COLO668 (cell line): ENCODE results near the gene ETV7.
A peak's percentile ranks its signal among the peaks of the same experiment; 100 is the strongest.

Experiments
- DNase-seq: peaks from one replicate; lab custom pipeline; 2025; ENCODE audit not compliant: unreplicated experiment; lab: John Stamatoyannopoulos, UW

The ETV7 gene

GRCh38 chr6:36384095-36384494 is 3.4 kb downstream of the ETV7 start:
- DNase-seq, result no peak

DNA sequence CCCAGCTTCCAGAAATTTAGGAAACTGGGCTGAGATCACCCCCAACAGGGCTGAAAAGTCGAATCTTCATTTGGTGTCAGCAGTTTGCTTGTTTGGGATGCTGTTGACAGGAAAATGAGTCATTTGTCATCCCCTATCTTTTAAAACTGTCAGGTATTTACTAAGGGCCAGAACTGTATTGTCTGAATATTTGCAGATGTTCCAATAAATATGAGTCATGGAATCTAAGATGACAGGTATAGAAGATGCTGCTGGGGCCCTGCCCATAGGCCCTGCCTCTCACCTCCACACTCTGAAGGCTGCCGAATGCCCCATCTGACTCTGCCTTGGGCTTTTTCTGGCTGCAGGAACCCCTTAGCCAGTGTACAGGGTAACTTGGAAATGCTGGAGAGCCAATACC is 3.9 kb downstream of the ETV7 start:
- peak; percentile 13 for DNase-seq

- DNase-seq, result no peak
These were observed 4.5 kb downstream of the ETV7 start for GRCh38 chr6:36382976-36383375.

DNA sequence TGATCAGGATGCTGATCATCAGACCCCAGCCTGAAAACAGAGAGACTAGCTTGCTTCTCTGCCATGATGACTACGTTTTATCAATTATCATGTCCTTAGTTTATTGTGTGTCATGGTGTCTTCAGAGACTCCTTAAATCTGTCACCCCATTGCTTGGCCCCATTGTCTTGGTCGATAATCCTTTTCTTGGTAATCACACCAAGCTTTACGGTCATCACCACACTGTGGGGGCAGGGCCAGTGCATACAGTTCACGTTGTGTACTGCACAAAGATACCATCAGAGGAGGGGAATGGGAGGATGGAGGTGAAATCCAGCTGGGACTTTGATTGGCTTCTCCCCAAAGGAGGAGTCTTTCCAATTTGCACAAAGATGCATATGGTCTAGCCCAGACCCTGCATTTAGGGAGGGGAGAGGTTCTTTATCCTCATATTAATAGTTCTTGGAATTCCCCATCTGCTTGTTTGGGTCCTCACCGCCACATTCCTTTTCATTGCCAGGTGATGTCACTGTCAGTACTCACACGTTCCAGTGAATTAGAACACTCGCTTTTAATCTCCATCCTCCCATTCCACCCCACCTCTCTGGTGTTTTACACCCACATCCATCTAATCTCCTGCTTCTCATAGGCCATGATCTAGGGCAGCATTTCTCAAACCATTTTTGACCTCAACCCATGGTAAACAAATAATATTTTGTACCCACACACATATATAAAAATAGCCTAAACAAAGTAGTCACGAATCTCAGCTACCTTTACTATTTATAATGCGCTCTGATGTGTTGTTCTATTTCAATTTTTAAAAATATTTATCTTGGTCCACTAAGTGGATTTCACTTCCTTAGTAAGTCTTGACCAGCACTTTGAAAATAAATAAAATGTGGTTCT is 5.7 kb downstream of the ETV7 start:
- no peak for DNase-seq

DNA sequence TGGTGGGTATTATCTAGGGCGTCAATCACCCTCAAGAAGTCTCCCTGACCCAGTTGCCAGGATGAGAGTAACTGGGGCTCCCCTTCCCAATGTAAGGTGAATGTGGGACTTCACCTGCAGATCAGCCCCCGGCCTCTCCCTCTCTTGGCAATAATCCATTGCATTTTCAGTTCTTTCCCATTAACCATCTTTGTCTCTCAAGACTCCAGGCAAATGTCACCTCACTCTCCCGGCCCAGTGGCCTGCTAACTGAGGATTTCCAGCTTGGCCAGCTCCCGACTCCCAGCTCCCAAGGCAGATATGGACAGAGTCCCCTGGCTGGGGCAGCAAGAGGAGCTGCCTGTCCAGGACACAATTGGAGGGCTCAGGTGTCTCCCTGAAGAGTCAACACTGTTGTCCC is 7.3 kb downstream of the ETV7 start:
- no peak for DNase-seq

- no peak for DNase-seq
These were observed 8.5 kb downstream of the ETV7 start for GRCh38 chr6:36378936-36379335.

DNA sequence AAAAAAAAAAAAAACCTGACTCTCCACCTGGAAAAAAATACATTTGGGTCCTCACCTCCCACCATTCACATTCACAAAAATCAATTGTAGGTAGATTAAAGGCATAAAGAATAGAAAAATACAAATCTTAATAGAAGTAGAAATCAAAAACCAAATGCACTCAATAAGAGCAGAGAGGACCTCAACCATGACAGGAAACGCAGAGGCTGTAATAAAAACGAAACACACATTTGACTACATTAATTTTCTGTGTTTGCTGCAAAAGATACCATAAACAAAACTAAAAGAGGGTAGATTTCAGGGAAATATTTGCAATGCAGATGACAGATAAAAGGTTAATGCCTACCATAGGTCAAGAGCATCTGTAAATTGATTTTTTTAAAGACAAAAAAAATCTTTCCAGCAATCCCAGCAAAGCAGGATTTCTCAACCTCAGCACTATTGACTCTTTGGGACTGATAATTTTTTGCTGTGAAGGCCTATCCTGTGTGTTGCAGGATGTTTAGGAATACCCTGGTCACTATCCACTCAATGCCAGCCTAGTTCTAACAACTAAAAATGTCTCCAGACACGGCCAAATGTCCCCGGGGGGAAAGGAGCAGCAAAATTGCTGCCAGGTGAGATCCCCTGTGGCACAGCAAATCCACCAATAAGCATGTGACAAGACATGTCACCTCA is 9.1 kb downstream of the ETV7 start:
- DNase-seq, result no peak

- no peak for DNase-seq
These were observed 9.9 kb downstream of the ETV7 start for GRCh38 chr6:36377594-36377993.

DNA sequence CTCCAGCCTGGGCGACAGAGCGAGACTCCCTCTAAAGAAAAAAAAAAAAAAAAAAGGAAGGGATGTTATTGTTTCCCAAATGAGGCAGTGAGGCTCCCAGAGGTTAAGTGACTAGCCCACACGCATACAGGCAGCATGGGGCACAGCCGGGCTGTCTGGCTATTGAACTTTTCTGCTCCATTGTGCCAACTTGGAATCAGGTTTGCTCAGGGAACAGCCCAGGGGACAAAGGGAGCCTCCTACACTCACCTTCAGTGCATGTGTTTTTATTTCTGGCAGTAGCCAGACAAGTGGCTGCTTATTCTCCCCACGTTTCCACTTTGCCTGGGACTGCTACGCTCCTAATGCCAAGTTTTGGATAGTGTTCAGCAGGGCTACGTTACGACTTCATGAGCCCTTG is 10.7 kb downstream of the ETV7 start:
- DNase-seq, result no peak

- no peak for DNase-seq
These were observed 11.3 kb downstream of the ETV7 start for GRCh38 chr6:36376183-36376582.

GRCh38 chr6:36375644-36376155 is 11.8 kb downstream of the ETV7 start:
- DNase-seq, result no peak

GRCh38 chr6:36374972-36375371 is 12.5 kb downstream of the ETV7 start:
- DNase-seq, result no peak

DNA sequence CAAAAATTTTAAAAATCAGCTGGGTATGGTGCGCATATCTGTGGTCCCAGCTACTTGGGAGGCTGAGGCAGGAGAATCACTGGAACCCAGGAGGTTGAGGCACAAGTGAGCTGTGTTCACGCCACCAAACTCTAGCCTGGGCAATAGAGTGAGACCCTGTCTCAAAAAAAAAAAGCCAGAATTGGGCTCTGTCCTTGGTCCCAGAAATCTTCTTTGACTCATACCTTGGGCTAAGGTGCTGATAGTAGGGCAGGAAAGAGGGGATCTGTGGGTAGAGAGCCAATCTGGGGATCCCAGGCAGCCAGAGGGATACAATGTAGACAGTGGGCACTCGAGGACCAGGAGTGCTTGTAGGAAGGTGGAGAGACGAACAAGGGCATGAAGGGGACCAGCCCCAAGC is 13.3 kb downstream of the ETV7 start:
- DNase-seq, result no peak

- no peak for DNase-seq
These were observed 14.0 kb downstream of the ETV7 start for GRCh38 chr6:36373368-36374019.

DNA sequence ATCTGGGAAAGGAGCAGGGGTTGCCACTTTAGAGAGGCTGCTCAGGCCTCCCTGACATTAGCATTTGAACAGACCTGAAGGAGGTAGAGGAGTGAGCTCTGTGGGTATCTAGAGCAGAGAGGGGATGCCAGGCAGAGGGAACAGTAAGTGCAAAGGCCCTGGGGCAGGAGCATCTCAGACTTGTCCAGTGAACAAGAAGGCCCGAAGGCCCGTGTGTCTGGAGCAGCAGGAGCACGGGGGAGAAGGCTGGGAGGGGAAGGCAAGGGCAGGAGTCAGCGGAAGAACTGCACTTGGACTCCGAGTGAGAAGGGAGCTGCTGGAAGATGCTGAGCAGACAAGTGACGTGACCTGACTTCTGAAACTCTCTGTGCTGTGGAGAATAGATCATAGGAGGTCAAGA is 15.4 kb downstream of the ETV7 start:
- DNase-seq, result no peak

DNA sequence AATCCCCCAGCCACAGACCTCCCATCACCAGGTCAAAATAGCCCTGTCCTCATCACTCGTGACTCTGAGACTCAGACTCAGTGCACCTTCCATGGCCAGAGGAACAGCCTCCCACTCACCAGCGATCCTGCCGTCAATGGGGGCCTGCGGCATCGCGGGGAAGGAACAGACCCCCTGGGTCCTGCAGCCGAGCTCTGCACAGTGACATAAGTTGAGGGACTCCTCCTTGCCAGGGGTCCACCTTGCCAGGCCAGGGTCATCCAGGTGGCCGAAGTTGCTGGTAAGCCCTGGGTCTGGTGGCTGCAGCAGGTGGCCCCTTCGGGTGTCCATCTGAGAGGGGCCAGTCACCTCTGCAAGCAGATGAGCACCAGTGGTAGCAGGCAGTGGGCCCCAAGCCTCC is 16.3 kb downstream of the ETV7 start:
- no peak for DNase-seq

DNA sequence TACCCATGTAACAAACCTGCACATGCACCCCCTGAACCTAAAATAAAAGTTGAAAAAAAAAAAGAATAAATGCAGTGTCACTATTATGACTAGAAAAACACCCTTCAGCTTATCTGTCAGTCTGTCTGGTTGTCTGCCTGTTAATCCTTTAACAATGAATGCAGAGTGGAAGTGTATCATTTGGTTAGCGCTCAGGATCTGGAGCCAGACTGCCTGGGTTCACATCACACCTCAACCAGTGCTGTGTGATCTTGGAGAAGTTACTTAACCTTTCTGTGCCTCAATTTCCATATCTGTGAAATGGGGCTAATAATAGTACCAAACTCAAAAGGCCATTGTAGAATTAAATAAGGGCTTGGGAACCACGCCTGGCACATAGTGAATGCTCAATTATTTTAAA is 16.8 kb downstream of the ETV7 start:
- no peak for DNase-seq

DNA sequence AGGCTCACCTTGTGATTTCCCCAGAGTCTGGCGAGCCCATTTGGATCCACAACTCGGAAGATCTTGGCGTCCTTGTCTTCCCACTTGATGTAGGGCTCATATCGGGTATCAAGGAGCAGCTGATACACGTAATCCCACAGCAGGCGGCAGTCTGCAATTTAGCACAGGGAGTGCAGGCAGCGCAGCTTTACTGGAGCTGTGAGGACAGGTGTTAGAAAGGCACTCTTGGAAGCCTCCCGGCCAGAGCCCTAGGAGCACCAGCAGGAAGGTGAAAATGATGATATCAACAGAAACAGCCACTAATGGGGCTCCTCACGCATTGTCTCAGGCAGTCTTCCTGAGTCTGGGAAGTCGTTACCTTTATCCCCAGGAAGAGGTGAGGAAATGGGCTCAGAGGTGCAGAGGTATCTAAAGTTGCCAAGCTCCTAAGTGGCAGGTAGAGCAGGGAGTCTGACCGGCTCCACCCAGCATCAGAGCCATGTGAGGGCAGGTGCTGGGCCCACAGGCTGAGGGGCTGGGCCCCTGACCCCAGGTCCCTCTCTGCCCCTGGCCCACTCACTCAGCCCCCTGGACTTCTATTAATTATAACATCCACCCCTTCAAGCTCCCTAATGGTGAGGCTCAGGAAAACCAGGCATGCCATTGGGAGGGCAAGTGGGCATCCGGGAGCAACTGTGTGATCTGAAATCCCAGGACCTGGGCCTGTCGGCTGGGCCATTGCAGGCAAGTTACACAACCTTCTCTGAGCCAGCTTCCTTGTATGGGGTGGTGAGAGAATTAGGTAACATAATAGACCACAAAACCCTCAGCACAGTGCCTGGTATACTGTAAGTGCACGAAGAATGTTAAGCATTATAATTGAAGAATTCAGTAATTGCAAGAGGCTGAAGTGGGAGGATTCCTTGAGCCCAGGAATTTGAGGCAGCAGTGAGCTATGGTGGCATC is 18.3 kb downstream of the ETV7 start:
- no peak for DNase-seq

DNA sequence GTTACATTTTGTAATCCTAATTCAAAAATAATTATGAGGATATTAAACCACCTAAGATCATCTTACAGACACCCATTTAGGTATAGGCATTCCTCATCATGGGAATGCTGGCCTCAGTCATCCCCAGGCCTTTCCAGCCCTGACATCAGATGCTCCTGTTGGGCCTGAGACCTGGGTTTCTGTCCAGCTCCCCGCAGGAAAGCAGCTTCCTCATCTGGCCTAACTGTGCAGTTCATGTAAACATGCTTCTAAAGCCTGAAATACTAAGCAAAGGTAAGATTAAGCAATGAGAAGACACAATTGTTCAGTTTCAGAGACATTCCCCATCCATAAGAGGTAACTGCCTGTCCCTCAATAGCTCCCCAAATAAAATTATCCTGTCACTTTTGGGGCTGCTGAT is 19.0 kb downstream of the ETV7 start:
- DNase-seq, result no peak

DNA sequence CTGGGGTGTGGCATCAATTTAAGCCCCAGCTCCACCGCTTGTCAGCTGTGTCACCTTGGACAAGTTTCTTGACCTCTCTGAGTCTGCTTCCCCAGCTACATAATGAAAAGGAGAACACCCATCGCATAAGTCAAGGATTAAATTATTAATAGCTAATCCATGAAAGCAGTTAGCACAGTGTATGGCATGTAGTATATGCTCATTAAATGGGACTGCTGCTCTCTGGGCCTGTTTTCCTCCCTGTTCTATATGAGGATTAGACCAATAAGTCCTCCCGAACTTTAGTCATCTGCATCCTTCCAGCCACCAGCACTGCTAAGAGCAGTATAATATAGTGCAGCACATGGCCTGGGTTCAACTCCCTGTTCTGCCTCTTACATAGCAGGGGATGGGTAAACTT is 19.7 kb downstream of the ETV7 start:
- DNase-seq, result no peak
